Omental fat pad (tissue), 4 donors: ENCODE data around the gene UGT1A8. TPM values are rescaled to one million over a fixed set of nuclear protein-coding genes. Genes with fewer than 3 reads are reported as not detected.

Source experiments
- ATAC-seq: fragments of 150-250 bp; one replicate; pipeline ENCODE4 v1.9.1; 2016; ENCODE audit warnings: mild to moderate bottlenecking, moderate library complexity; ENCODE audit not compliant: low FRiP score
- DNase-seq: peaks from one replicate; pipeline ENCODE4 v3.0.0-alpha.2; 2019; ENCODE audit warnings: low spot score
- total RNA-seq, 4 donors: library from RNA; depleted of rRNA; stranded (reverse); fragments of >200 nt; gene quantifications; one replicate each; pipeline ENCODE4 v1.1.0, GENCODE V29; 2016
- TF ChIP-seq, protein P1 (sequence below), 3 donors: fragments of 450-650 bp; IDR thresholded peaks; one replicate each; pipeline ENCODE4 v1.5.1; 2016 to 2017; ENCODE audit warnings: antibody characterized with exemption in 3 of 3, mild to moderate bottlenecking in 3 of 3, moderate library complexity in 2 of 3

Gene UGT1A8
- total RNA-seq, 4 donors from 2014 or later: not detected

GRCh38 chr2:233819884-233820773, 202.7 kb downstream of the UGT1A8 start:
- TF ChIP-seq, protein P1, sequence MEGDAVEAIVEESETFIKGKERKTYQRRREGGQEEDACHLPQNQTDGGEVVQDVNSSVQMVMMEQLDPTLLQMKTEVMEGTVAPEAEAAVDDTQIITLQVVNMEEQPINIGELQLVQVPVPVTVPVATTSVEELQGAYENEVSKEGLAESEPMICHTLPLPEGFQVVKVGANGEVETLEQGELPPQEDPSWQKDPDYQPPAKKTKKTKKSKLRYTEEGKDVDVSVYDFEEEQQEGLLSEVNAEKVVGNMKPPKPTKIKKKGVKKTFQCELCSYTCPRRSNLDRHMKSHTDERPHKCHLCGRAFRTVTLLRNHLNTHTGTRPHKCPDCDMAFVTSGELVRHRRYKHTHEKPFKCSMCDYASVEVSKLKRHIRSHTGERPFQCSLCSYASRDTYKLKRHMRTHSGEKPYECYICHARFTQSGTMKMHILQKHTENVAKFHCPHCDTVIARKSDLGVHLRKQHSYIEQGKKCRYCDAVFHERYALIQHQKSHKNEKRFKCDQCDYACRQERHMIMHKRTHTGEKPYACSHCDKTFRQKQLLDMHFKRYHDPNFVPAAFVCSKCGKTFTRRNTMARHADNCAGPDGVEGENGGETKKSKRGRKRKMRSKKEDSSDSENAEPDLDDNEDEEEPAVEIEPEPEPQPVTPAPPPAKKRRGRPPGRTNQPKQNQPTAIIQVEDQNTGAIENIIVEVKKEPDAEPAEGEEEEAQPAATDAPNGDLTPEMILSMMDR (IDR thresholded peaks at IDR 0.05): no peak
- DNase-seq (no peak), ATAC-seq (no peak)

DNA sequence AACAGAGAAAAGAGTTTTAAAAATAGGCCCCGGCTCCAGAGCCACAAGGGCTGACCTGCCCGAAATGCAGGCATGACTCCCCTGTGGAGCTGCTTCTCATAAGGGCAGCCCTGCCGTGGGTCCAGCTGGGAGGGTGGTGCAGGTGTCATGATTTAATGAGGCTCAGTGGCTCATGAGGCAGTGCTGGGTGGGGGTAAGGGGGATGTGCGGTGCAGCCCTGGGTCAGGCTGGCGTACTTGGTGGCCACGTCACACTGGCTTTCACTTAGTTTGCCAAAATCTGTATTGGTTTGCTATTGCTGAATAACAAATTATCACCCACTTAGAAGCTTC, 203.3 kb downstream of the UGT1A8 start:
- no peak for ATAC-seq
- TF ChIP-seq, protein P1 (IDR thresholded peaks at IDR 0.05): no peak
- DNase-seq: no peak

GRCh38 chr2:233821196-233821595, 203.8 kb downstream of the UGT1A8 start:
- TF ChIP-seq, protein P1 (IDR thresholded peaks at IDR 0.05): no peak
- DNase-seq: no peak

DNA sequence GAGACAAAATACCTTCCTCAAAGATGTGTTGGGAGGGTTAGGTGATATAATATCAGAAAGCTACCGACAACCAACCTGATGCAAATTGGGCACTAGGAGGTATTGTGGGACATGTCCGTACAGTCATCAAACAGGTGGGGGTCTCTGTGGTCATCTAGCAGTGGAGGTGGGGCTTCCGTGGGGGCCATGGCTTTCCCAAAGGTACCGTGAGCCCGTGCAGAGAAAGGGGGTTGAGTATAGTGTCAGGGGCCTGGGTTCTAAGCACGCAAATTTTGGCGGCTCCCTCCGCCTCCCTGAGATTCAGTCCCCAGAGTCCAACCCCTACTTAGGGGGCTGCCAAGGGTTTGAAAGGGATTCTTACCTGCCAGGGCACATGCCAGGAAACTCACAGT, 204.3 kb downstream of the UGT1A8 start:
- ATAC-seq: no peak
- DNase-seq: no peak
- TF ChIP-seq, protein P1 (IDR thresholded peaks at IDR 0.05): no peak

More at GRCh38 chr2:233821196-233821595, 203.8 kb downstream of the UGT1A8 start:
- ATAC-seq: no peak

DNA sequence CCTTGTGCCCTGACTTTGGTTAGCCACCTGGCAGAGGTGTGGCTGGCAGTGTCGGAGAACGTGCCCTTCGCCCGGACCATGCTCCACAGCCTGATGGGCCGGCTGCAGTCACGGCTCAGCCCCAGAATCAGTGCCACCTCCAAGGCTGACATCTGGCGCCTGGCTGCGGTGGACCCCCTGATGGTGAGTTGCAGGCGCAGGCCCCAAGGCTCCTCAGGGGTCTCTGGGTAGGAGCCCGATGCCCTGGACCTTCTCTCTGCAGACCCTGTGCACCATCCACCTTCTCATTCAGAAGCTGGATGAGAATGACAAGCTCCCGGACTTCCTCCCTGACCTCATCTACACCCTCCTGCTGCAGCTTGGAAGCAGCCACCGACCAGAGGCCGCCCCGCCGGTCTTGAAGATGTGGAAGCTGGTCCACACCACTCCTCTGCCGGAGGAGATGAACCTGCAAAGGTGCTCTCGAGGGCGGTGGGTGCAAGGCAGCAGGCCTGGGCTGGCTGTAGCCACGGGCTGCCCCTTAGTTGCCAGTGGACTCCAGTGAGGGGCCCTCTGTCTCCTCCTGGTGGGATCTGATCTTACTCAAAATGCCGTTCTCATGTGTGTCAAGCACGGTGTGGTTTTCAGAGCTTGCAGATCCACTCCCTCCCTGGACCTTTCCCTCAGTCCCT, 204.8 kb downstream of the UGT1A8 start:
- no peak for ATAC-seq
- TF ChIP-seq, protein P1 (IDR thresholded peaks at IDR 0.05): no peak
- no peak for DNase-seq

Other genes starting within 250 kb of the UGT1A8 start
- 10 to 100 TPM; 23.4 to 50.6 (median 35.1) TPM for gene USP40, start 50.9 kb upstream of the UGT1A8 start, total RNA-seq
- gene UGT1A10, start 18.8 kb downstream of the UGT1A8 start, total RNA-seq: not detected
- gene UGT1A9, start 54.3 kb downstream of the UGT1A8 start, total RNA-seq: not detected
- not detected for gene UGT1A7, start 64.3 kb downstream of the UGT1A8 start, total RNA-seq
- gene UGT1A6, start 75.3 kb downstream of the UGT1A8 start, total RNA-seq: under 1 TPM in 1 of 4 donors, not detected in 3; 0.82 TPM
- not detected for gene UGT1A5, start 95.3 kb downstream of the UGT1A8 start, total RNA-seq
- not detected for gene UGT1A4, start 101.1 kb downstream of the UGT1A8 start, total RNA-seq
- not detected for gene UGT1A3, start 111.4 kb downstream of the UGT1A8 start, total RNA-seq
- gene UGT1A1, start 142.6 kb downstream of the UGT1A8 start, total RNA-seq: not detected
- gene MROH2A, start 160.7 kb downstream of the UGT1A8 start, total RNA-seq: not detected
- 1 to 10 TPM in 1 of 4 donors, under 1 TPM in 2, not detected in 1; 0.09 to 2.3 (median 0.13) TPM for gene HJURP, start 236.9 kb downstream of the UGT1A8 start, total RNA-seq